ENCODE measurements around the gene MSMP.

The MSMP gene

GRCh38 chr9:35793461-35793860, 39.4 kb upstream of the MSMP start:
- TF ChIP-seq CTCF (conservative IDR thresholded peaks at IDR 0.05; ENCODE audit: control insufficient read depth, insufficient read depth, low read depth, low read length) = no peak
- no peak for DNase-seq (ENCODE audit: low read depth)
- peak overlapping the region; percentile 57 for H3K4me3 ChIP-seq (ENCODE audit: control insufficient read depth, low read depth, low read length)

GRCh38 chr9:35792826-35793225, 38.8 kb upstream of the MSMP start:
- no peak for TF ChIP-seq CTCF (conservative IDR thresholded peaks at IDR 0.05; ENCODE audit: control insufficient read depth, insufficient read depth, low read depth, low read length)
- peak overlapping the region; percentile 57 for H3K4me3 ChIP-seq (ENCODE audit: control insufficient read depth, low read depth, low read length)
- DNase-seq (ENCODE audit: low read depth) = no peak

GRCh38 chr9:35792024-35792813, 38.1 kb upstream of the MSMP start:
- H3K4me3 ChIP-seq (ENCODE audit: control insufficient read depth, low read depth, low read length) = peak overlapping the region; percentile 57
- no peak for DNase-seq (ENCODE audit: low read depth)
- no peak for TF ChIP-seq CTCF (conservative IDR thresholded peaks at IDR 0.05; ENCODE audit: control insufficient read depth, insufficient read depth, low read depth, low read length)

- H3K4me3 ChIP-seq (ENCODE audit: control insufficient read depth, low read depth, low read length) = peak within 1 kb of the TSS; percentile 57
- no peak for TF ChIP-seq CTCF (conservative IDR thresholded peaks at IDR 0.05; ENCODE audit: control insufficient read depth, insufficient read depth, low read depth, low read length)
- DNase-seq (ENCODE audit: low read depth) = no peak
Observed at GRCh38 chr9:35791297-35791921, 37.3 kb upstream of the MSMP start, which contains the start of gene NPR2. NPR2 (plus strand) TSS chr9:35791591; CDS start chr9:35792409, 818 bp downstream.

GRCh38 chr9:35790385-35791296, 36.6 kb upstream of the MSMP start:
- DNase-seq (ENCODE audit: low read depth) = peak; percentile 89

More at GRCh38 chr9:35790385-35791296, 36.6 kb upstream of the MSMP start:
- peak; percentile 91 for TF ChIP-seq CTCF (conservative IDR thresholded peaks at IDR 0.05; ENCODE audit: control insufficient read depth, insufficient read depth, low read depth, low read length)
- peak overlapping the region; percentile 12 for H3K4me3 ChIP-seq (ENCODE audit: control insufficient read depth, low read depth, low read length)
